Fibroblast of skin of scalp (primary cell): Measurements from ENCODE around the gene CDKN1A.

Source experiments
- DNase-seq: peaks from one replicate; pipeline ENCODE4 v3.0.0-alpha.2; 2013

CDKN1A gene

GRCh38 chr6:36656441-36656840 is 22.1 kb upstream of the CDKN1A start:
- DNase-seq, result no peak

- no peak for DNase-seq
Measured at GRCh38 chr6:36657271-36657670, 21.2 kb upstream of the CDKN1A start.

- peak; percentile 62 for DNase-seq
Measured at GRCh38 chr6:36657942-36658544, 20.5 kb upstream of the CDKN1A start.

- peak; percentile 92 for DNase-seq
Measured at GRCh38 chr6:36659271-36659670, 19.2 kb upstream of the CDKN1A start.

- no peak for DNase-seq
Measured at GRCh38 chr6:36660771-36661471, 17.6 kb upstream of the CDKN1A start.

GRCh38 chr6:36662380-36662779 is 16.1 kb upstream of the CDKN1A start:
- no peak for DNase-seq

- DNase-seq, result no peak
Measured at GRCh38 chr6:36662827-36663256, 15.7 kb upstream of the CDKN1A start.

- DNase-seq, result no peak
Measured at GRCh38 chr6:36663504-36664446, 14.7 kb upstream of the CDKN1A start.

- no peak for DNase-seq
Measured at GRCh38 chr6:36665180-36665579, 13.3 kb upstream of the CDKN1A start.

GRCh38 chr6:36666287-36666686 is 12.2 kb upstream of the CDKN1A start:
- DNase-seq, result no peak

- peak; percentile 82 for DNase-seq
Measured at GRCh38 chr6:36666826-36667591, 11.5 kb upstream of the CDKN1A start.

GRCh38 chr6:36668591-36668990 is 9.9 kb upstream of the CDKN1A start:
- DNase-seq, result no peak

GRCh38 chr6:36669002-36669401 is 9.5 kb upstream of the CDKN1A start:
- no peak for DNase-seq

- no peak for DNase-seq
Measured at GRCh38 chr6:36670271-36670670, 8.2 kb upstream of the CDKN1A start.

- DNase-seq, result no peak
Measured at GRCh38 chr6:36671687-36672375, 6.7 kb upstream of the CDKN1A start.

- no peak for DNase-seq
Measured at GRCh38 chr6:36673882-36674281, 4.6 kb upstream of the CDKN1A start.

- no peak for DNase-seq
Measured at GRCh38 chr6:36674942-36675341, 3.6 kb upstream of the CDKN1A start.

- peak; percentile 33 for DNase-seq
Measured at GRCh38 chr6:36676141-36677058, 2.1 kb upstream of the CDKN1A start.

GRCh38 chr6:36677059-36677749 is 1.3 kb upstream of the CDKN1A start:
- DNase-seq, result no peak
